Sigmoid colon (tissue), 4 donors: Measurements from ENCODE around the gene EVC.

ENCODE experiments used
- CTCF ChIP-seq, 4 experiments: fragments of 450-650 bp in 3 of 4; fragments of 200-600 bp in 1 of 4; IDR thresholded peaks; one replicate each; pipeline ENCODE4 v1.5.1; 2016 to 2019; ENCODE audit warnings: antibody characterized with exemption in 4 of 4, mild to moderate bottlenecking in 3 of 4, moderate library complexity in 2 of 4
- EP300 ChIP-seq, 4 donors: sonication (generic); formaldehyde crosslinking; IDR thresholded peaks; one replicate each; pipeline ENCODE4 v1.6.1; 2017; ENCODE audit warnings: antibody characterized with exemption in 4 of 4
- POLR2A ChIP-seq, 2 donors: fragments of 450-650 bp; IDR thresholded peaks; one replicate each; pipeline ENCODE4 v1.6.1; 2016; ENCODE audit warnings: antibody characterized with exemption in 2 of 2, mild to moderate bottlenecking in 2 of 2, moderate library complexity in 2 of 2
- POLR2AphosphoS5 ChIP-seq, 4 donors: sonication (generic); formaldehyde crosslinking; IDR thresholded peaks; one replicate each; pipeline ENCODE4 v1.6.1; 2017; ENCODE audit warnings: antibody characterized with exemption in 4 of 4

GRCh38 chr4:5712931-5713330, 1.9 kb downstream of the EVC start:
- no peak for TF ChIP-seq CTCF (IDR thresholded peaks at IDR 0.05)
- no peak for TF ChIP-seq POLR2A (IDR thresholded peaks at IDR 0.05)
- TF ChIP-seq POLR2AphosphoS5 (IDR thresholded peaks at IDR 0.05): no peak
- no peak for TF ChIP-seq EP300 (IDR thresholded peaks at IDR 0.05)
